ENCODE data around the gene ZNF358.

The ZNF358 gene

GRCh38 chr19:7515110-7515644 is 726 bp upstream of the ZNF358 start:
- no peaks in the 10 kb centered on the region for H3K9me2 ChIP-seq (replicated peaks; ENCODE audit: insufficient read depth, low read length)
- H4K20me1 ChIP-seq (ENCODE audit: insufficient read depth, low read length) = no peaks in the 10 kb centered on the region
- peak overlapping the region; percentile 65 for H2AFZ ChIP-seq (ENCODE audit: low read length)
- TF ChIP-seq CTCF (IDR thresholded peaks at IDR 0.05; ENCODE audit: low read length) (no peak), EZH2phosphoT487 (IDR thresholded peaks at IDR 0.05; ENCODE audit: low read length) (no peak), EZH2 (optimal IDR thresholded peaks at IDR 0.05; ENCODE audit: low read depth, low read length) (no peak)
- no peak overlapping the region for H3K27ac ChIP-seq (ENCODE audit: low read length)
- no peak overlapping the region for H3K4me3 ChIP-seq (ENCODE audit: low read length)
- H3F3A ChIP-seq (ENCODE audit: insufficient read depth, low read length) = no peaks in the 10 kb centered on the region
- H3K9me3 ChIP-seq (replicated peaks; ENCODE audit: insufficient read depth, low read length) = no peaks in the 10 kb centered on the region
- H3K4me2 ChIP-seq (ENCODE audit: low read depth, low read length) = peak overlapping the region; percentile 91; the same call in 1 of the 2 replicates
- H3K27me3 ChIP-seq (replicated peaks; ENCODE audit: insufficient read depth, low read length) = peaks cover 65% of the 10 kb centered on the region
- no peak for DNase-seq
- H3K36me3 ChIP-seq (replicated peaks; ENCODE audit: insufficient read depth, low read length) = no peaks in the 10 kb centered on the region
- H3K4me1 ChIP-seq (ENCODE audit: low read length) = peaks cover 3% of the 10 kb centered on the region; the same call in 1 of the 2 replicates
- no peak overlapping the region for H3K9ac ChIP-seq (ENCODE audit: low read length)
- no peaks in the 10 kb centered on the region for H3K79me2 ChIP-seq (ENCODE audit: low read length)

GRCh38 chr19:7516333-7516732 is 430 bp downstream of the ZNF358 start:
- Histone ChIP-seq H3K36me3 (replicated peaks; ENCODE audit: insufficient read depth, low read length) (no peaks in the 10 kb centered on the region), H4K20me1 (ENCODE audit: insufficient read depth, low read length) (no peaks in the 10 kb centered on the region), H3K27me3 (replicated peaks; ENCODE audit: insufficient read depth, low read length) (peaks cover 54% of the 10 kb centered on the region), H3K9me2 (replicated peaks; ENCODE audit: insufficient read depth, low read length) (no peaks in the 10 kb centered on the region), H2AFZ (ENCODE audit: low read length) (peak overlapping the region; percentile 17; the same call in 1 of the 2 replicates), H3K9ac (ENCODE audit: low read length) (peak overlapping the region; percentile 46; the same call in 1 of the 2 replicates), H3K79me2 (ENCODE audit: low read length) (no peaks in the 10 kb centered on the region), H3K9me3 (replicated peaks; ENCODE audit: insufficient read depth, low read length) (no peaks in the 10 kb centered on the region), H3K27ac (ENCODE audit: low read length) (no peak overlapping the region), H3K4me1 (ENCODE audit: low read length) (peaks cover 3% of the 10 kb centered on the region; the same call in 1 of the 2 replicates), H3K4me2 (ENCODE audit: low read depth, low read length) (peak overlapping the region; percentile 53), H3F3A (ENCODE audit: insufficient read depth, low read length) (no peaks in the 10 kb centered on the region), H3K4me3 (ENCODE audit: low read length) (peak overlapping the region; percentile 55)
- DNase-seq = no peak
- TF ChIP-seq CTCF (IDR thresholded peaks at IDR 0.05; ENCODE audit: low read length) (no peak), EZH2 (optimal IDR thresholded peaks at IDR 0.05; ENCODE audit: low read depth, low read length) (no peak), EZH2phosphoT487 (IDR thresholded peaks at IDR 0.05; ENCODE audit: low read length) (no peak)

GRCh38 chr19:7516878-7517277 is 975 bp downstream of the ZNF358 start:
- Histone ChIP-seq H3F3A (ENCODE audit: insufficient read depth, low read length) (no peaks in the 10 kb centered on the region), H3K9me3 (replicated peaks; ENCODE audit: insufficient read depth, low read length) (no peaks in the 10 kb centered on the region), H3K79me2 (ENCODE audit: low read length) (no peaks in the 10 kb centered on the region), H3K4me3 (ENCODE audit: low read length) (peak overlapping the region; percentile 55; the same call in 1 of the 2 replicates), H3K4me2 (ENCODE audit: low read depth, low read length) (peak overlapping the region; percentile 53; the same call in 1 of the 2 replicates), H3K9me2 (replicated peaks; ENCODE audit: insufficient read depth, low read length) (no peaks in the 10 kb centered on the region), H3K27ac (ENCODE audit: low read length) (no peak overlapping the region), H3K4me1 (ENCODE audit: low read length) (peaks cover 3% of the 10 kb centered on the region; the same call in 1 of the 2 replicates), H3K36me3 (replicated peaks; ENCODE audit: insufficient read depth, low read length) (no peaks in the 10 kb centered on the region), H4K20me1 (ENCODE audit: insufficient read depth, low read length) (no peaks in the 10 kb centered on the region), H3K9ac (ENCODE audit: low read length) (peak overlapping the region; percentile 46; the same call in 1 of the 2 replicates), H2AFZ (ENCODE audit: low read length) (no peak overlapping the region), H3K27me3 (replicated peaks; ENCODE audit: insufficient read depth, low read length) (peaks cover 48% of the 10 kb centered on the region)
- TF ChIP-seq EZH2phosphoT487 (IDR thresholded peaks at IDR 0.05; ENCODE audit: low read length) = no peak
- no peak for TF ChIP-seq EZH2 (optimal IDR thresholded peaks at IDR 0.05; ENCODE audit: low read depth, low read length)
- TF ChIP-seq CTCF (IDR thresholded peaks at IDR 0.05; ENCODE audit: low read length) = no peak
- DNase-seq = no peak
